ENCODE measurements around the gene VCX. TPM values are rescaled to one million over a fixed set of nuclear protein-coding genes. Genes with fewer than 3 reads are reported as not detected.
"Not testable (repeated sequence)": the region's sequence is repeated elsewhere in the genome, so short reads cannot be mapped to it uniquely, and the experiment has no call there.

VCX gene
- not detected for polyA plus RNA-seq (2013, experiment 1 of 4)
- not detected for polyA plus RNA-seq (2013, experiment 2 of 4)
- not detected for polyA plus RNA-seq (2013, experiment 3 of 4)
- not detected for polyA plus RNA-seq (2013, experiment 4 of 4)

- not testable (repeated sequence) for H3K27me3 ChIP-seq (ENCODE audit: control insufficient read depth, insufficient read depth, low read length, poor library complexity, severe bottlenecking); H3K4me3 ChIP-seq (ENCODE audit: insufficient read depth, low read depth, low read length); H3K9me3 ChIP-seq (ENCODE audit: control insufficient read depth, low read length); H3K36me3 ChIP-seq (ENCODE audit: control insufficient read depth, insufficient read depth, low read length); H3K4me1 ChIP-seq (ENCODE audit: control insufficient read depth, insufficient read depth, low read length); H3K27ac ChIP-seq (ENCODE audit: insufficient read depth, low read depth, low read length, poor library complexity, severe bottlenecking)
- WGBS, 2 experiments: no CpG with 5 or more reads among the region's 20 CpGs
Observed at GRCh38 chrX:7842871-7843270, at the start of gene VCX. TSS of gene VCX (plus strand) at chrX:7843171. CDS start at chrX:7843204, 33 bp downstream.

- Histone ChIP-seq H3K4me3 (ENCODE audit: insufficient read depth, low read depth, low read length) (no peak overlapping the region), H3K27me3 (ENCODE audit: control insufficient read depth, insufficient read depth, low read length, poor library complexity, severe bottlenecking) (no peaks in the 10 kb centered on the region)
- 100% methylated on average over 2 of the region's 2 CpGs for WGBS, 2 experiments
Observed at GRCh38 chrX:7798327-7798726, 44.6 kb upstream of the VCX start.

GRCh38 chrX:7801711-7802110 lies 41.3 kb upstream of the VCX start:
- Histone ChIP-seq H3K9me3 (ENCODE audit: control insufficient read depth, low read length) (no peaks in the 10 kb centered on the region), H3K4me3 (ENCODE audit: insufficient read depth, low read depth, low read length) (no peak overlapping the region), H3K36me3 (ENCODE audit: control insufficient read depth, insufficient read depth, low read length) (no peaks in the 10 kb centered on the region), H3K4me1 (ENCODE audit: control insufficient read depth, insufficient read depth, low read length) (no peaks in the 10 kb centered on the region), H3K27me3 (ENCODE audit: control insufficient read depth, insufficient read depth, low read length, poor library complexity, severe bottlenecking) (no peaks in the 10 kb centered on the region), H3K27ac (ENCODE audit: insufficient read depth, low read depth, low read length, poor library complexity, severe bottlenecking) (no peak overlapping the region)
- WGBS, 2 experiments: 93 to 94% methylated on average over 2 of the region's 2 CpGs

More at GRCh38 chrX:7798327-7798726, 44.6 kb upstream of the VCX start:
- Histone ChIP-seq H3K36me3 (ENCODE audit: control insufficient read depth, insufficient read depth, low read length) (no peaks in the 10 kb centered on the region), H3K9me3 (ENCODE audit: control insufficient read depth, low read length) (no peaks in the 10 kb centered on the region), H3K27ac (ENCODE audit: insufficient read depth, low read depth, low read length, poor library complexity, severe bottlenecking) (no peak overlapping the region), H3K4me1 (ENCODE audit: control insufficient read depth, insufficient read depth, low read length) (no peaks in the 10 kb centered on the region)

GRCh38 chrX:7815166-7815805 lies 27.7 kb upstream of the VCX start:
- H3K4me1 ChIP-seq (ENCODE audit: control insufficient read depth, insufficient read depth, low read length): no peaks in the 10 kb centered on the region
- 67 to 83% methylated on average over 1 to 2 of the region's 2 CpGs for WGBS, 2 experiments
- H3K4me3 ChIP-seq (ENCODE audit: insufficient read depth, low read depth, low read length): no peak overlapping the region
- H3K9me3 ChIP-seq (ENCODE audit: control insufficient read depth, low read length): no peaks in the 10 kb centered on the region
- H3K27ac ChIP-seq (ENCODE audit: insufficient read depth, low read depth, low read length, poor library complexity, severe bottlenecking): no peak overlapping the region
- H3K27me3 ChIP-seq (ENCODE audit: control insufficient read depth, insufficient read depth, low read length, poor library complexity, severe bottlenecking): no peaks in the 10 kb centered on the region
- H3K36me3 ChIP-seq (ENCODE audit: control insufficient read depth, insufficient read depth, low read length): no peaks in the 10 kb centered on the region

GRCh38 chrX:7828594-7828993 lies 14.4 kb upstream of the VCX start:
- Histone ChIP-seq H3K9me3 (ENCODE audit: control insufficient read depth, low read length) (no peaks in the 10 kb centered on the region), H3K4me1 (ENCODE audit: control insufficient read depth, insufficient read depth, low read length) (no peaks in the 10 kb centered on the region), H3K36me3 (ENCODE audit: control insufficient read depth, insufficient read depth, low read length) (no peaks in the 10 kb centered on the region), H3K27me3 (ENCODE audit: control insufficient read depth, insufficient read depth, low read length, poor library complexity, severe bottlenecking) (no peaks in the 10 kb centered on the region), H3K4me3 (ENCODE audit: insufficient read depth, low read depth, low read length) (no peak overlapping the region), H3K27ac (ENCODE audit: insufficient read depth, low read depth, low read length, poor library complexity, severe bottlenecking) (no peak overlapping the region)
- 85 to 90% methylated on average over 2 of the region's 2 CpGs for WGBS, 2 experiments

GRCh38 chrX:7841084-7841805 lies 1.7 kb upstream of the VCX start:
- WGBS, 2 experiments: 90% methylated on average over 2 of the region's 3 CpGs; no CpG with 5 or more reads in 1 of the 2 experiments
- Histone ChIP-seq H3K4me1 (ENCODE audit: control insufficient read depth, insufficient read depth, low read length) (no peaks in the 10 kb centered on the region), H3K27ac (ENCODE audit: insufficient read depth, low read depth, low read length, poor library complexity, severe bottlenecking) (no peak overlapping the region)

GRCh38 chrX:7852166-7852565 lies 9.2 kb downstream of the VCX start:
- Histone ChIP-seq H3K27ac (ENCODE audit: insufficient read depth, low read depth, low read length, poor library complexity, severe bottlenecking) (no peak overlapping the region), H3K4me1 (ENCODE audit: control insufficient read depth, insufficient read depth, low read length) (no peaks in the 10 kb centered on the region), H3K9me3 (ENCODE audit: control insufficient read depth, low read length) (no peaks in the 10 kb centered on the region), H3K36me3 (ENCODE audit: control insufficient read depth, insufficient read depth, low read length) (no peaks in the 10 kb centered on the region), H3K4me3 (ENCODE audit: insufficient read depth, low read depth, low read length) (no peak overlapping the region), H3K27me3 (ENCODE audit: control insufficient read depth, insufficient read depth, low read length, poor library complexity, severe bottlenecking) (no peaks in the 10 kb centered on the region)
- WGBS, 2 experiments: 18 to 26% methylated on average over 1 of the region's 1 CpG

More at GRCh38 chrX:7841084-7841805, 1.7 kb upstream of the VCX start:
- Histone ChIP-seq H3K9me3 (ENCODE audit: control insufficient read depth, low read length) (no peaks in the 10 kb centered on the region), H3K36me3 (ENCODE audit: control insufficient read depth, insufficient read depth, low read length) (no peaks in the 10 kb centered on the region), H3K4me3 (ENCODE audit: insufficient read depth, low read depth, low read length) (no peak overlapping the region), H3K27me3 (ENCODE audit: control insufficient read depth, insufficient read depth, low read length, poor library complexity, severe bottlenecking) (no peaks in the 10 kb centered on the region)

GRCh38 chrX:7872042-7872441 lies 29.1 kb downstream of the VCX start:
- 90 to 100% methylated on average over 1 to 4 of the region's 4 CpGs for WGBS, 2 experiments
- H3K27me3 ChIP-seq (ENCODE audit: control insufficient read depth, insufficient read depth, low read length, poor library complexity, severe bottlenecking): no peaks in the 10 kb centered on the region
- no peaks in the 10 kb centered on the region for H3K36me3 ChIP-seq (ENCODE audit: control insufficient read depth, insufficient read depth, low read length)
- no peak overlapping the region for H3K4me3 ChIP-seq (ENCODE audit: insufficient read depth, low read depth, low read length)
- H3K27ac ChIP-seq (ENCODE audit: insufficient read depth, low read depth, low read length, poor library complexity, severe bottlenecking): no peak overlapping the region
- no peaks in the 10 kb centered on the region for H3K4me1 ChIP-seq (ENCODE audit: control insufficient read depth, insufficient read depth, low read length)
- no peaks in the 10 kb centered on the region for H3K9me3 ChIP-seq (ENCODE audit: control insufficient read depth, low read length)

- Histone ChIP-seq H3K36me3 (ENCODE audit: control insufficient read depth, insufficient read depth, low read length) (no peaks in the 10 kb centered on the region), H3K27ac (ENCODE audit: insufficient read depth, low read depth, low read length, poor library complexity, severe bottlenecking) (no peak overlapping the region), H3K9me3 (ENCODE audit: control insufficient read depth, low read length) (no peaks in the 10 kb centered on the region), H3K27me3 (ENCODE audit: control insufficient read depth, insufficient read depth, low read length, poor library complexity, severe bottlenecking) (no peaks in the 10 kb centered on the region), H3K4me1 (ENCODE audit: control insufficient read depth, insufficient read depth, low read length) (no peaks in the 10 kb centered on the region), H3K4me3 (ENCODE audit: insufficient read depth, low read depth, low read length) (no peak overlapping the region)
- 96% methylated on average over 2 of the region's 2 CpGs for WGBS, 2 experiments
Observed at GRCh38 chrX:7876957-7877356, 34.0 kb downstream of the VCX start.

GRCh38 chrX:7889135-7889534 lies 46.2 kb downstream of the VCX start:
- Histone ChIP-seq H3K36me3 (ENCODE audit: control insufficient read depth, insufficient read depth, low read length) (no peaks in the 10 kb centered on the region), H3K4me3 (ENCODE audit: insufficient read depth, low read depth, low read length) (no peak overlapping the region), H3K27me3 (ENCODE audit: control insufficient read depth, insufficient read depth, low read length, poor library complexity, severe bottlenecking) (no peaks in the 10 kb centered on the region), H3K4me1 (ENCODE audit: control insufficient read depth, insufficient read depth, low read length) (no peaks in the 10 kb centered on the region), H3K27ac (ENCODE audit: insufficient read depth, low read depth, low read length, poor library complexity, severe bottlenecking) (no peak overlapping the region), H3K9me3 (ENCODE audit: control insufficient read depth, low read length) (no peaks in the 10 kb centered on the region)
- no CpG with 5 or more reads among the region's 2 CpGs for WGBS, 2 experiments
